Measurements from ENCODE around the gene ALOX15B. TPM values are rescaled to one million over a fixed set of nuclear protein-coding genes. Genes with fewer than 3 reads are reported as not detected.

ALOX15B gene
- total and polyA plus RNA-seq, 10 of the 15 experiments (the other 5 are each of a cell fraction or from before 2014, with no cell fraction given), result 0.01 TPM; not detected in 9

DNA sequence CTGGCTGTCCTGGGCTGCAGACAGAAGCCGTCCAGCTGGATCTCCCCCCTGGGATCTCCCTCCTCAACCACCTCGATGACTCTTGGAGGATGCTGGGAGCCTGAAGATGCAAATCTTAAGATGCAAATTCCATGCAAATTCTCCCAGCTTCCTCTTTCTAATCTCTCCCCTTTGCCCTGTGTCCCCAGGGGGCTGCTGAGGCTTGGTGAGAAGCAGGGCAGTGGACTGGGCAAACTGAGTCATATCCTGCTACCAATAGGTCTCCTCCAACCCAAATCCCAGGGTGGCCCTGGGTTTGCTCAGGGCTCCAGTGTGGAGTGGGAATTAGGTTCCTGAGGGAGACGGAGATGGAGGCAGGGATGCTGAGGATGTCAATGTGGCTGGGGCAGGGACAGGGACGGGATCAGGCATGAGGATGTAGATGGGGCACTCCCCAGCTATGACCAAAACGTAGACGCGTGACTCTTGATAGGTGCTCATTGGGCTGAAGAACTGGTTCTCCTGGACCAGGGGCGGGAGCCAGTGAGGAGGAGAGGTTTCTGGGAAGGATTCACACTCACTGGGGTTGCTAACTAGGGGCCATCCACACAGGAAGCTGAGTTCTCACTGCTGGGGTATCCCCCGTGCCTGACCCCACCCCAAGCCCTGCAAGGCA lies 52.3 kb downstream of the ALOX15B start:
- intact Hi-C loops (cut with micrococcal nuclease; ENCODE audit: unreplicated experiment), result no loop called here
- Histone ChIP-seq H3K4me1 (ENCODE audit: control insufficient read depth, insufficient read depth, low read length) (peaks cover 8% of the 10 kb centered on the region), H3K79me2 (ENCODE audit: control insufficient read depth, insufficient read depth, low read length) (no peaks in the 10 kb centered on the region), H3K4me3 (no peak overlapping the region), H2AFZ (ENCODE audit: control insufficient read depth, low read depth, low read length) (peak overlapping the region; percentile 66), H3K27ac (ENCODE audit: control insufficient read depth, insufficient read depth) (no peak overlapping the region), H4K20me1 (ENCODE audit: control insufficient read depth, insufficient read depth) (no peaks in the 10 kb centered on the region), H3K9me3 (replicated peaks; ENCODE audit: control insufficient read depth, insufficient read depth, low read length) (no peaks in the 10 kb centered on the region; the same call in 2 of the 3 replicates), H3K9ac (ENCODE audit: control insufficient read depth, insufficient read depth, low read length) (no peak overlapping the region), H3K4me2 (ENCODE audit: control insufficient read depth, insufficient read depth) (peak overlapping the region; percentile 71), H3K27me3 (replicated peaks in 1 of 2; ENCODE audit: control insufficient read depth in 2 of 2, insufficient read depth in 2 of 2, low read length in 1 of 2) (peaks cover 0 to 4% of the 10 kb centered on the region in 2 experiments; a peak in 1 of 4 replicates), H3K36me3 (ENCODE audit: control insufficient read depth in 2 of 2, insufficient read depth in 2 of 2, low read length in 1 of 2) (no peaks in the 10 kb centered on the region)
- ChIA-PET SMC1A (ENCODE audit: uncharacterized antibody, unreplicated experiment) (interaction anchor here (0.8 to 2.4 kb wide), 9 partner anchors 10 to 62 kb away, joined by 3 to 8 read pairs (median 4); no protein-coding TSS in a partner anchor), POLR2A (interaction anchor here (0.7 to 2.1 kb wide), 9 partner anchors 10 to 82 kb away, joined by 3 to 7 read pairs (median 4); partner anchors contain the start of gene VAMP2), CTCF (interaction anchor here (0.6 to 9.2 kb wide), 14 partner anchors 7 to 832 kb away, joined by 3 to 189 read pairs (median 6); partner anchors contain the start of genes ALOXE3, SLC25A35 and TMEM107), RAD21 (ENCODE audit: unreplicated experiment) (interaction anchor here (1.0 to 5.0 kb wide), 7 partner anchors 11 to 156 kb away, joined by 3 to 40 read pairs (median 3); partner anchors contain the start of gene ALOXE3)
- no peak for FAIRE-seq
- TF ChIP-seq CEBPB (IDR thresholded peaks at IDR 0.05; ENCODE audit: borderline replicate concordance in 1 of 2, low read depth in 2 of 2, low read length in 2 of 2), result no peak
- 0 out of 2 replicates have a peak, but pooled peaks have one; percentile 8 for TF ChIP-seq TCF12 (IDR thresholded peaks at IDR 0.05; ENCODE audit: low read depth, low read length)
- TF ChIP-seq NR2F1 (conservative IDR thresholded peaks at IDR 0.05), result peak; percentile 64
- 0 out of 4 replicates have a peak, but pooled peaks of 1 of the 2 experiments have one; percentile 21 for TF ChIP-seq EP300 (IDR thresholded peaks at IDR 0.05; ENCODE audit: borderline replicate concordance in 1 of 2, control insufficient read depth in 1 of 2, low read depth in 2 of 2, low read length in 2 of 2)
- peak; percentile 97; the same call in 2 of the 3 replicates for TF ChIP-seq POU2F2 (IDR thresholded peaks at IDR 0.05; ENCODE audit: borderline replicate concordance, low read depth, low read length)
- peak; percentile 60 to 73; a peak in 3 of 4 replicates for TF ChIP-seq IKZF2 (IDR thresholded peaks at IDR 0.05)
- 0 out of 2 replicates have a peak, but pooled peaks have one; percentile 22 for TF ChIP-seq SMARCA5 (IDR thresholded peaks at IDR 0.05)
- no peak for TF ChIP-seq ZNF207 (IDR thresholded peaks at IDR 0.05; ENCODE audit: borderline replicate concordance)
- peak; percentile 84 for TF ChIP-seq SPI1 (IDR thresholded peaks at IDR 0.05; ENCODE audit: borderline replicate concordance, insufficient read depth, low read depth, low read length)
- TF ChIP-seq YBX1 (IDR thresholded peaks at IDR 0.05), result no peak
- peak; percentile 35; the same call in 1 of the 2 replicates for TF ChIP-seq MTA2 (IDR thresholded peaks at IDR 0.05; ENCODE audit: low read depth)
- peak; percentile 59; the same call in 1 of the 2 replicates for TF ChIP-seq EED (IDR thresholded peaks at IDR 0.05; ENCODE audit: low read depth)
- TF ChIP-seq, protein P1, sequence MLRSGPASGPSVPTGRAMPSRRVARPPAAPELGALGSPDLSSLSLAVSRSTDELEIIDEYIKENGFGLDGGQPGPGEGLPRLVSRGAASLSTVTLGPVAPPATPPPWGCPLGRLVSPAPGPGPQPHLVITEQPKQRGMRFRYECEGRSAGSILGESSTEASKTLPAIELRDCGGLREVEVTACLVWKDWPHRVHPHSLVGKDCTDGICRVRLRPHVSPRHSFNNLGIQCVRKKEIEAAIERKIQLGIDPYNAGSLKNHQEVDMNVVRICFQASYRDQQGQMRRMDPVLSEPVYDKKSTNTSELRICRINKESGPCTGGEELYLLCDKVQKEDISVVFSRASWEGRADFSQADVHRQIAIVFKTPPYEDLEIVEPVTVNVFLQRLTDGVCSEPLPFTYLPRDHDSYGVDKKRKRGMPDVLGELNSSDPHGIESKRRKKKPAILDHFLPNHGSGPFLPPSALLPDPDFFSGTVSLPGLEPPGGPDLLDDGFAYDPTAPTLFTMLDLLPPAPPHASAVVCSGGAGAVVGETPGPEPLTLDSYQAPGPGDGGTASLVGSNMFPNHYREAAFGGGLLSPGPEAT (IDR thresholded peaks at IDR 0.05; ENCODE audit: low read depth), result peak; percentile 59; the same call in 1 of the 2 replicates
- no peak for TF ChIP-seq SRF (IDR thresholded peaks at IDR 0.05; ENCODE audit: low read depth in 2 of 2, low read length in 2 of 2)
- peak; percentile 92 for TF ChIP-seq MEF2B (IDR thresholded peaks at IDR 0.05; ENCODE audit: partially characterized antibody, poor library complexity, severe bottlenecking)
- TF ChIP-seq IKZF1 (conservative IDR thresholded peaks at IDR 0.05), result peak; percentile 81
- TF ChIP-seq DPF2 (IDR thresholded peaks at IDR 0.05), result peak; percentile 66; the same call in 1 of the 2 replicates
- TF ChIP-seq RELA (IDR thresholded peaks at IDR 0.05; ENCODE audit: borderline replicate concordance, partially characterized antibody), result peak; percentile 31
- 20% methylated on average over 9 of the region's 9 CpGs for WGBS (ENCODE audit: insufficient coverage, insufficient replicate concordance, low lambda C conversion rate, missing lambda C conversion rate)
- BruUV-seq (replicated peaks), result no TSS peak
- peak; percentile 90 for ATAC-seq
- in situ Hi-C loops (cut with MboI), result no loop called here
- peak; percentile 61 for DNase-seq (ENCODE audit: low read depth, low spot score)
